GM18507 (cell line): ENCODE data around the gene SCART1.
"Not testable (repeated sequence)": the region's sequence is repeated elsewhere in the genome, so short reads cannot be mapped to it uniquely, and the experiment has no call there.

Source experiments
- DNase-seq: peaks from one replicate; pipeline ENCODE4 v3.0.0; 2011; ENCODE audit warnings: low read depth; ENCODE audit not compliant: insufficient read length; ENCODE audit errors: extremely low spot score
- FAIRE-seq: peaks from 2 replicates; lab custom pipeline; 2011; peaks lifted over from hg19 to GRCh38; lab: Jason Lieb, UNC

Gene SCART1

GRCh38 chr10:133499176-133499575 lies 45.4 kb downstream of the SCART1 start:
- FAIRE-seq: not testable (repeated sequence)

GRCh38 chr10:133500897-133501296 lies 47.2 kb downstream of the SCART1 start:
- not testable (repeated sequence) for DNase-seq, FAIRE-seq

More at GRCh38 chr10:133499176-133499575, 45.4 kb downstream of the SCART1 start:
- not testable (repeated sequence) for DNase-seq

- no peak for FAIRE-seq
- DNase-seq: no peak
These were observed 56.0 kb downstream of the SCART1 start for GRCh38 chr10:133509700-133510099.

- DNase-seq: no peak
- FAIRE-seq: no peak
These were observed 57.7 kb downstream of the SCART1 start for GRCh38 chr10:133511408-133511807.

- FAIRE-seq: no peak
These were observed 58.3 kb downstream of the SCART1 start for GRCh38 chr10:133511907-133512528.

GRCh38 chr10:133515471-133515870 lies 61.7 kb downstream of the SCART1 start:
- FAIRE-seq (no peak), DNase-seq (no peak)

More at GRCh38 chr10:133511907-133512528, 58.3 kb downstream of the SCART1 start:
- DNase-seq: no peak

GRCh38 chr10:133516057-133516456 lies 62.3 kb downstream of the SCART1 start:
- DNase-seq: no peak
- FAIRE-seq: no peak

- not testable (repeated sequence) for DNase-seq, FAIRE-seq
These were observed 64.8 kb downstream of the SCART1 start for GRCh38 chr10:133518517-133518916.
